Measurements from ENCODE around the gene CCDC188. TPM values are rescaled to one million over a fixed set of nuclear protein-coding genes. Genes with fewer than 3 reads are reported as not detected.

CCDC188 gene
- total RNA-seq (2014; rRNA removed; shearing (Covaris generic); ENCODE audit: low replicate concordance) = not detected in 2 replicates

- no peaks in the 10 kb centered on the region for H3K36me3 ChIP-seq
- no peak within 1 kb of the TSS for H3K4me3 ChIP-seq
- DNase-seq = no peak
- H3K27me3 ChIP-seq = no peaks in the 10 kb centered on the region
- no peaks in the 10 kb centered on the region for H3K9me3 ChIP-seq
Observed at GRCh38 chr22:20150381-20151275, at the start of gene CCDC188. Gene CCDC188 (minus strand): TSS chr22:20151055. CDS start chr22:20150986, 69 bp downstream.

GRCh38 chr22:20199906-20200305 lies 49.1 kb upstream of the CCDC188 start:
- Histone ChIP-seq H3K4me3 (no peak overlapping the region), H3K9me3 (no peaks in the 10 kb centered on the region), H3K27me3 (peaks cover 2% of the 10 kb centered on the region; the same call in 1 of the 2 replicates), H3K36me3 (no peaks in the 10 kb centered on the region)
- no peak for DNase-seq

- no peak for DNase-seq
- H3K9me3 ChIP-seq = no peaks in the 10 kb centered on the region
- H3K27me3 ChIP-seq = peaks cover 2% of the 10 kb centered on the region; the same call in 1 of the 2 replicates
- H3K4me3 ChIP-seq = no peak overlapping the region
- H3K36me3 ChIP-seq = no peaks in the 10 kb centered on the region
Observed at GRCh38 chr22:20199413-20199842, 48.6 kb upstream of the CCDC188 start.

- Histone ChIP-seq H3K4me3 (no peak overlapping the region), H3K36me3 (no peaks in the 10 kb centered on the region), H3K27me3 (peaks cover 2% of the 10 kb centered on the region; the same call in 1 of the 2 replicates), H3K9me3 (no peaks in the 10 kb centered on the region)
- no peak for DNase-seq
Observed at GRCh38 chr22:20198557-20199319, 47.9 kb upstream of the CCDC188 start.

- no peaks in the 10 kb centered on the region for H3K36me3 ChIP-seq
- no peaks in the 10 kb centered on the region for H3K9me3 ChIP-seq
- H3K27me3 ChIP-seq = peaks cover 2% of the 10 kb centered on the region; the same call in 1 of the 2 replicates
- DNase-seq = no peak
- no peak overlapping the region for H3K4me3 ChIP-seq
Observed at GRCh38 chr22:20197407-20198030, 46.7 kb upstream of the CCDC188 start.

- Histone ChIP-seq H3K36me3 (no peaks in the 10 kb centered on the region), H3K9me3 (no peaks in the 10 kb centered on the region), H3K27me3 (peaks cover 2% of the 10 kb centered on the region; the same call in 1 of the 2 replicates), H3K4me3 (no peak overlapping the region)
- DNase-seq = no peak
Observed at GRCh38 chr22:20196094-20196842, 45.4 kb upstream of the CCDC188 start.

GRCh38 chr22:20194681-20195593 lies 44.1 kb upstream of the CCDC188 start:
- Histone ChIP-seq H3K36me3 (no peaks in the 10 kb centered on the region), H3K9me3 (no peaks in the 10 kb centered on the region), H3K4me3 (no peak overlapping the region), H3K27me3 (peaks cover 2% of the 10 kb centered on the region; the same call in 1 of the 2 replicates)
- DNase-seq = no peak

- H3K36me3 ChIP-seq = no peaks in the 10 kb centered on the region
- H3K9me3 ChIP-seq = no peaks in the 10 kb centered on the region
- no peak for DNase-seq
- H3K27me3 ChIP-seq = no peaks in the 10 kb centered on the region
- H3K4me3 ChIP-seq = no peak overlapping the region
Observed at GRCh38 chr22:20193761-20194494, 43.1 kb upstream of the CCDC188 start.

- Histone ChIP-seq H3K27me3 (no peaks in the 10 kb centered on the region), H3K4me3 (no peak overlapping the region), H3K9me3 (no peaks in the 10 kb centered on the region), H3K36me3 (no peaks in the 10 kb centered on the region)
- DNase-seq = no peak
Observed at GRCh38 chr22:20192972-20193760, 42.3 kb upstream of the CCDC188 start.

GRCh38 chr22:20192293-20192971 lies 41.6 kb upstream of the CCDC188 start:
- H3K36me3 ChIP-seq = no peaks in the 10 kb centered on the region
- no peaks in the 10 kb centered on the region for H3K27me3 ChIP-seq
- H3K9me3 ChIP-seq = no peaks in the 10 kb centered on the region
- no peak for DNase-seq
- H3K4me3 ChIP-seq = no peak overlapping the region

GRCh38 chr22:20191803-20192202 lies 40.9 kb upstream of the CCDC188 start:
- no peak for DNase-seq
- Histone ChIP-seq H3K9me3 (no peaks in the 10 kb centered on the region), H3K36me3 (no peaks in the 10 kb centered on the region)

GRCh38 chr22:20191000-20191515 lies 40.2 kb upstream of the CCDC188 start:
- no peaks in the 10 kb centered on the region for H3K9me3 ChIP-seq
- H3K27me3 ChIP-seq = no peaks in the 10 kb centered on the region
- no peak overlapping the region for H3K4me3 ChIP-seq
- H3K36me3 ChIP-seq = no peaks in the 10 kb centered on the region
- no peak for DNase-seq

More at GRCh38 chr22:20191803-20192202, 40.9 kb upstream of the CCDC188 start:
- H3K4me3 ChIP-seq = no peak overlapping the region
- no peaks in the 10 kb centered on the region for H3K27me3 ChIP-seq

- Histone ChIP-seq H3K27me3 (no peaks in the 10 kb centered on the region), H3K4me3 (no peak overlapping the region), H3K36me3 (no peaks in the 10 kb centered on the region), H3K9me3 (no peaks in the 10 kb centered on the region)
- DNase-seq = no peak
Observed at GRCh38 chr22:20188567-20188877, 37.7 kb upstream of the CCDC188 start.

Measured in MG63 (cell line).